Measurements from ENCODE around the gene RELA. TPM values are rescaled to one million over a fixed set of nuclear protein-coding genes. Genes with fewer than 3 reads are reported as not detected.

Gene RELA
- total and polyA plus RNA-seq, 2 of the 4 experiments (the other 2 are of a cell fraction) = 8.6 to 53.0 TPM

DNA sequence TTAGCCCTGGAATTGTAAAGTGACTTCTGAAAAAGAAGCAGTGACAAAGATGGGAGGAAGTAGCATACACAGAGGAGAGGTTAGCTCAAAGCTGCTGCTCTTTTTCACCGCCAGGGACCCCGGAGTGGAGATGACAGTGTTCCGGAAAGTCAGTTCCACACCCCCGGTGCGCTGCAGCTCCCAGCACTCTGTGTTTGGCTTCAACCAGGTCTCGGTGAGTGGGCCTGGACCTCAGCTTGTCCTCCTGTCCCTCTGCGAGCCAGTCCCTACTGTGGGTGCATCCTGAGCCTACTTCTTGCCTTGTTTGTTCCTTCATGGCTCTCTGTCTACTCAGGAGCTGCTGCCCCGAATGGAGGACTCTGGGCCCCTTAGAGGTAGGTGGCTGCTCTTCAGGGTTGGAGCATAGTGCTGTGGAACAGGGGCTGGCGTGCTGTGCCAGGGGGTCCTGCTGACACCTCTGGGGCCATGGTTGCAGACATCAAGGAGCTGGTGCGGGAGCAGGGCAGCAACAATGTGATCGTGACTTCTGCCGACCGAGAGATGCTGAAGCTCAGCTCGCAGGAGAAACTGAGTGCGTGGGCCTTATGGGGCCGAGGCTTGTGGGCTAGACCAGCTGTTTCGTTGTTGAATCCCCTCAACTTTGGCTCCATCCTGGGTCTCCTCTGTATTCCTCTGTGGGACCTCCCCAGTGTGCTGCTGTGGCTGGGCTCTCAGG lies 45.4 kb downstream of the RELA start:
- H2AK9ac ChIP-seq (replicated peaks; ENCODE audit: low read depth, low read length, poor library complexity) = peak overlapping the region; percentile 45
- H3K56ac ChIP-seq (ENCODE audit: extremely low read depth, insufficient read depth, low read length) = no peak overlapping the region
- H2BK20ac ChIP-seq (ENCODE audit: low read depth, low read length) = no peak overlapping the region
- peaks cover 7 to 55% of the 10 kb centered on the region in 2 experiments for H3K79me1 ChIP-seq (ENCODE audit: low read depth in 1 of 2, low read length in 2 of 2)
- H3K9me3 ChIP-seq (ENCODE audit: control insufficient read depth, insufficient read depth, low read length) = no peaks in the 10 kb centered on the region
- H3K18ac ChIP-seq (ENCODE audit: low read depth, low read length) = no peak overlapping the region
- H2BK15ac ChIP-seq (ENCODE audit: low read depth, low read length) = no peak overlapping the region
- no peak for DNase-seq
- H3K23ac ChIP-seq (ENCODE audit: low read depth, low read length) = no peak overlapping the region
- no peak overlapping the region for H3K9ac ChIP-seq (ENCODE audit: low read depth, low read length)
- no peak overlapping the region for H2BK120ac ChIP-seq (ENCODE audit: low read depth, low read length)
- H3K4ac ChIP-seq (ENCODE audit: low read depth, low read length) = no peak overlapping the region
- no peak overlapping the region for H3K4me3 ChIP-seq (ENCODE audit: insufficient read depth, low read depth, low read length)
- 94% methylated on average over 12 of the region's 17 CpGs; no CpG with 5 or more reads in 1 of the 2 experiments for WGBS, 2 experiments (ENCODE audit: extremely low coverage in 2 of 2, insufficient read length in 1 of 2)
- H2AK5ac ChIP-seq (ENCODE audit: low read depth, low read length) = no peak overlapping the region
- ChIA-PET POLR2A (ENCODE audit: unreplicated experiment) (no interaction called here), CTCF (no interaction called here)
- BruUV-seq (replicated peaks) = no TSS peak
- no peak overlapping the region for H4K91ac ChIP-seq (ENCODE audit: insufficient read depth, low read depth, low read length)
- dilution Hi-C loops (cut with HindIII; ENCODE audit: low sequenced_read_pairs, unreplicated experiment) (no loop called here), intact Hi-C loops (cut with micrococcal nuclease) (no loop called here), in situ Hi-C loops (cut with MboI; ENCODE audit: low sequenced_read_pairs) (no loop called here)
- 0 out of 2 replicates have a peak, but pooled peaks cover 9% of the 10 kb centered on the region for H3K9me1 ChIP-seq (ENCODE audit: insufficient read depth, low read length)
- peaks cover 13% of the 10 kb centered on the region for H3K4me1 ChIP-seq (ENCODE audit: control insufficient read depth, insufficient read depth, low read length)
- no peak overlapping the region for H4K5ac ChIP-seq (ENCODE audit: low read depth, low read length)
- no peak overlapping the region for H3K27ac ChIP-seq (ENCODE audit: insufficient read depth, low read length)
- H3K36me3 ChIP-seq (ENCODE audit: control insufficient read depth, insufficient read depth, low read length) = peaks cover 40% of the 10 kb centered on the region; the same call in 1 of the 2 replicates
- TF ChIP-seq POLR2A (IDR thresholded peaks at IDR 0.05; ENCODE audit: low read depth, low read length) = no peak
- TF ChIP-seq, protein P1, sequence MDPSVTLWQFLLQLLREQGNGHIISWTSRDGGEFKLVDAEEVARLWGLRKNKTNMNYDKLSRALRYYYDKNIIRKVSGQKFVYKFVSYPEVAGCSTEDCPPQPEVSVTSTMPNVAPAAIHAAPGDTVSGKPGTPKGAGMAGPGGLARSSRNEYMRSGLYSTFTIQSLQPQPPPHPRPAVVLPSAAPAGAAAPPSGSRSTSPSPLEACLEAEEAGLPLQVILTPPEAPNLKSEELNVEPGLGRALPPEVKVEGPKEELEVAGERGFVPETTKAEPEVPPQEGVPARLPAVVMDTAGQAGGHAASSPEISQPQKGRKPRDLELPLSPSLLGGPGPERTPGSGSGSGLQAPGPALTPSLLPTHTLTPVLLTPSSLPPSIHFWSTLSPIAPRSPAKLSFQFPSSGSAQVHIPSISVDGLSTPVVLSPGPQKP (IDR thresholded peaks at IDR 0.05; ENCODE audit: borderline replicate concordance, low read depth, low read length) = no peak
- TF ChIP-seq CHD1 (IDR thresholded peaks at IDR 0.05; ENCODE audit: low read depth, low read length) = no peak
- no peak for TF ChIP-seq RFX5 (IDR thresholded peaks at IDR 0.05; ENCODE audit: low read depth, low read length)
- no peak for TF ChIP-seq BHLHE40 (IDR thresholded peaks at IDR 0.05; ENCODE audit: low read depth, low read length)
- TF ChIP-seq FOS (IDR thresholded peaks at IDR 0.05; ENCODE audit: low read depth, low read length) = no peak
- TF ChIP-seq MXI1 (IDR thresholded peaks at IDR 0.05; ENCODE audit: borderline replicate concordance, low read depth, low read length) = no peak
- TF ChIP-seq, protein P2, sequence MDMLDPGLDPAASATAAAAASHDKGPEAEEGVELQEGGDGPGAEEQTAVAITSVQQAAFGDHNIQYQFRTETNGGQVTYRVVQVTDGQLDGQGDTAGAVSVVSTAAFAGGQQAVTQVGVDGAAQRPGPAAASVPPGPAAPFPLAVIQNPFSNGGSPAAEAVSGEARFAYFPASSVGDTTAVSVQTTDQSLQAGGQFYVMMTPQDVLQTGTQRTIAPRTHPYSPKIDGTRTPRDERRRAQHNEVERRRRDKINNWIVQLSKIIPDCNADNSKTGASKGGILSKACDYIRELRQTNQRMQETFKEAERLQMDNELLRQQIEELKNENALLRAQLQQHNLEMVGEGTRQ (IDR thresholded peaks at IDR 0.05; ENCODE audit: low read depth, low read length) = no peak
- no peak for TF ChIP-seq SMC3 (IDR thresholded peaks at IDR 0.05; ENCODE audit: low read depth, low read length)
- TF ChIP-seq, protein P3, sequence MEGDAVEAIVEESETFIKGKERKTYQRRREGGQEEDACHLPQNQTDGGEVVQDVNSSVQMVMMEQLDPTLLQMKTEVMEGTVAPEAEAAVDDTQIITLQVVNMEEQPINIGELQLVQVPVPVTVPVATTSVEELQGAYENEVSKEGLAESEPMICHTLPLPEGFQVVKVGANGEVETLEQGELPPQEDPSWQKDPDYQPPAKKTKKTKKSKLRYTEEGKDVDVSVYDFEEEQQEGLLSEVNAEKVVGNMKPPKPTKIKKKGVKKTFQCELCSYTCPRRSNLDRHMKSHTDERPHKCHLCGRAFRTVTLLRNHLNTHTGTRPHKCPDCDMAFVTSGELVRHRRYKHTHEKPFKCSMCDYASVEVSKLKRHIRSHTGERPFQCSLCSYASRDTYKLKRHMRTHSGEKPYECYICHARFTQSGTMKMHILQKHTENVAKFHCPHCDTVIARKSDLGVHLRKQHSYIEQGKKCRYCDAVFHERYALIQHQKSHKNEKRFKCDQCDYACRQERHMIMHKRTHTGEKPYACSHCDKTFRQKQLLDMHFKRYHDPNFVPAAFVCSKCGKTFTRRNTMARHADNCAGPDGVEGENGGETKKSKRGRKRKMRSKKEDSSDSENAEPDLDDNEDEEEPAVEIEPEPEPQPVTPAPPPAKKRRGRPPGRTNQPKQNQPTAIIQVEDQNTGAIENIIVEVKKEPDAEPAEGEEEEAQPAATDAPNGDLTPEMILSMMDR (conservative IDR thresholded peaks at IDR 0.05; ENCODE audit: low read depth, low read length) = no peak
- TF ChIP-seq MAZ (IDR thresholded peaks at IDR 0.05; ENCODE audit: borderline replicate concordance, low read depth, low read length) = no peak
- no peak for TF ChIP-seq RCOR1 (IDR thresholded peaks at IDR 0.05; ENCODE audit: insufficient replicate concordance, low read length)
- H2BK5ac ChIP-seq (ENCODE audit: low read depth, low read length, poor library complexity, severe bottlenecking) = no peak overlapping the region
- no peak overlapping the region; the same call in 1 of the 2 replicates for H3K4me2 ChIP-seq (ENCODE audit: low read depth, low read length)
- no peak for ATAC-seq (ENCODE audit: low read depth)
- H3K14ac ChIP-seq (replicated peaks; ENCODE audit: low read depth, low read length) = no peak overlapping the region
- H4K20me1 ChIP-seq (ENCODE audit: insufficient read depth, low read length) = peaks cover 21% of the 10 kb centered on the region
- no peak overlapping the region for H2AFZ ChIP-seq (replicated peaks; ENCODE audit: low read length, poor library complexity)
- no peaks in the 10 kb centered on the region for H3K27me3 ChIP-seq (ENCODE audit: control insufficient read depth, insufficient read depth, low read length)
- no peak overlapping the region for H4K8ac ChIP-seq (ENCODE audit: low read depth in 2 of 2, low read length in 2 of 2)
